GM10248 (cell line): ENCODE measurements around the gene NUDCD3.
A peak's percentile ranks its signal among the peaks of the same experiment; 100 is the strongest.

Source experiments
- CTCF ChIA-PET: fragments of 300-600 bp; sonication (Branson Sonifier 250); formaldehyde crosslinking; extraction: SDS; loops from one replicate; lab custom pipeline; 2021; ENCODE audit warnings: antibody characterized with exemption; lab: Yijun Ruan, JAX
- POLR2A ChIA-PET: fragments of 350-650 bp; sonication (Branson Sonifier 250); formaldehyde crosslinking; extraction: SDS; loops from one replicate; lab custom pipeline; 2020; ENCODE audit warnings: antibody characterized with exemption; lab: Yijun Ruan, JAX
- DNase-seq: peaks from one replicate; pipeline ENCODE4 v3.0.0; 2012; ENCODE audit errors: extremely low spot score
- TF ChIP-seq, protein P1 (sequence below): IDR thresholded peaks from 2 replicates; pipeline ENCODE4 v1.5.1; 2012; ENCODE audit warnings: mild to moderate bottlenecking, low read depth; ENCODE audit errors: extremely low read depth, missing control alignments, control extremely low read depth

NUDCD3 gene

DNA sequence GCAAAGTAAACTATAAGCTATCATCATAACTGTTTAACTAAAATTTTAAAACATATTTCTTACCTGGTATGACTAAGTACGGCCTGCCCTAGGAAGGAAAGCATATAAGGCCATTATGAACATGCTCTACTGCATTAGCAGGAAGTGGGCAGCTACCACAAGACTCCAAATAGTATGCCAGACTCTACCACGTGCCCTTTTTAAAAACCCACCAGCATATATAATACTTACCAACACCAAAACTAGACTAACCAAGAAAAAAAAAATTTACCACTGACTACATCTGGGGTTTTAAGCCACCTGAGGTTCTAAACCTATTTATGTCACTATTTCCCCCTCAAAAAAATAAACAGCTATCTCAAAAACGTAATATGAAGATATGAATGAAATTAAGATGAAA, 30.1 kb downstream of the NUDCD3 start:
- ChIA-PET CTCF (interaction anchor here (1.2 to 1.6 kb wide), 2 partner anchors 17 to 219 kb away, joined by 3 to 5 read pairs; no protein-coding TSS in a partner anchor), POLR2A (no interaction called here)
- TF ChIP-seq, protein P1, sequence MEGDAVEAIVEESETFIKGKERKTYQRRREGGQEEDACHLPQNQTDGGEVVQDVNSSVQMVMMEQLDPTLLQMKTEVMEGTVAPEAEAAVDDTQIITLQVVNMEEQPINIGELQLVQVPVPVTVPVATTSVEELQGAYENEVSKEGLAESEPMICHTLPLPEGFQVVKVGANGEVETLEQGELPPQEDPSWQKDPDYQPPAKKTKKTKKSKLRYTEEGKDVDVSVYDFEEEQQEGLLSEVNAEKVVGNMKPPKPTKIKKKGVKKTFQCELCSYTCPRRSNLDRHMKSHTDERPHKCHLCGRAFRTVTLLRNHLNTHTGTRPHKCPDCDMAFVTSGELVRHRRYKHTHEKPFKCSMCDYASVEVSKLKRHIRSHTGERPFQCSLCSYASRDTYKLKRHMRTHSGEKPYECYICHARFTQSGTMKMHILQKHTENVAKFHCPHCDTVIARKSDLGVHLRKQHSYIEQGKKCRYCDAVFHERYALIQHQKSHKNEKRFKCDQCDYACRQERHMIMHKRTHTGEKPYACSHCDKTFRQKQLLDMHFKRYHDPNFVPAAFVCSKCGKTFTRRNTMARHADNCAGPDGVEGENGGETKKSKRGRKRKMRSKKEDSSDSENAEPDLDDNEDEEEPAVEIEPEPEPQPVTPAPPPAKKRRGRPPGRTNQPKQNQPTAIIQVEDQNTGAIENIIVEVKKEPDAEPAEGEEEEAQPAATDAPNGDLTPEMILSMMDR, result no peak
- DNase-seq, result peak; percentile 56

DNA sequence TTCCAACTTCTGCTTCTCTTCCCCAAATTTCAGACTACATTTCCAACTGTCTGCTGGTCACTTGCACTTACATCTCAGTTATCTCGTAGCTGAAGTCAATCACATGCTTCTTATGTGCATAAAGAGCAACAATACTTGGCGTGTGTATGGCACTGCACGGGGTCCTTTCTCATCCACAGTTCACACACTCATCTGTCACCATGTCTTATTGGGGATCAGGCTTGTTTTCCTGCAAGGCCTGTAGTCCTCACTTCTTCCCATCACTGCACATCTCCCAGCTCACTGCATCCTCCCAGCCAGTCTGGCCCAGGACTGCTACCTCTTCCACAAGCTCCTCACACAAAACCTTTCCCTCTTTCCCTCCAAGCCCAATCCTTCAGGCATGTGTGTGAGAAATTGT, 35.3 kb downstream of the NUDCD3 start:
- POLR2A ChIA-PET, result no interaction called here
- TF ChIP-seq, protein P1, result no peak
- CTCF ChIA-PET, result interaction anchor here (0.9 to 1.7 kb wide), 3 partner anchors 15 to 214 kb away, joined by 3 to 5 read pairs (median 3); no protein-coding TSS in a partner anchor
- no peak for DNase-seq

DNA sequence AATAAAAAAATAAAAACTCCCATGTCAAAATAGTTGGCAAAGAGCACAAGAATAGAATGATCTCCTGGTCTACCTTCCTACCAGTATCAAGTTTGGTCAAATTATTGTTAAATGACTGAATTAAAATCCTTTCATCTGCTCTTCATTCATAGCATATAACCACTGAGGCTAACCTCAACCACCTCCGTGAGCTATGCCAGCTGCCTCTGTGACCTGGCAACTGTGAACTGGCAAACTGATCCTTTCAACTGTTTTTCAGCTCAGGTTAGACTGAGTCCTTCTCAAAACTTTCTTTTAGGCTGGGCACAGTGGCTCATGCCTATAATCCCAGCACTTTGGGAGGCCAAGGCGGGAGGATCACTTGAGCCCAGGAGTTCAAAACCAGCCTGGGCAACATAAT, 36.1 kb downstream of the NUDCD3 start:
- ChIA-PET CTCF (interaction anchor here (0.9 to 1.7 kb wide), 2 partner anchors 16 to 22 kb away, joined by 3 to 5 read pairs; no protein-coding TSS in a partner anchor), POLR2A (no interaction called here)
- TF ChIP-seq, protein P1, result no peak
- no peak for DNase-seq

DNA sequence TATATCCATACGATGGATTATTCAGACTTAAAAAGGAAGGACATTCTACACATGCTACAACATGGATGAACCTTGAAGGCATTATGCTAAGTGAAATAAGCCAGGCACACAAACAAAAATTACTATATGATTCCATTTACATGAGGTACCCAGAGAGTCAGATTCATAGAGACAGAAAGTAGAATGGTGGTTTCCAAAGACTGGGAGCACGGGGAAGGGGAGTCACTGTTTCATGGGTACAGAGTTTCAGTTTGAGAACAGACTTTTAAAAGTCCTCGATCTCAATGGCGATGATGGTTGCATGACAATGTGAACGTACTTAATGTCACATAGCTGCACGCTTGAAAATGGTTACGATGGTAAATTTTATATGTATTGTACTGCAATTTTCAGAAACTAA, 39.3 kb downstream of the NUDCD3 start:
- CTCF ChIA-PET, result interaction anchor here (1.3 to 1.5 kb wide), 2 partner anchors 9 to 11 kb away, joined by 4 to 6 read pairs; no protein-coding TSS in a partner anchor
- DNase-seq, result no peak
- TF ChIP-seq, protein P1, result no peak
- POLR2A ChIA-PET, result no interaction called here

DNA sequence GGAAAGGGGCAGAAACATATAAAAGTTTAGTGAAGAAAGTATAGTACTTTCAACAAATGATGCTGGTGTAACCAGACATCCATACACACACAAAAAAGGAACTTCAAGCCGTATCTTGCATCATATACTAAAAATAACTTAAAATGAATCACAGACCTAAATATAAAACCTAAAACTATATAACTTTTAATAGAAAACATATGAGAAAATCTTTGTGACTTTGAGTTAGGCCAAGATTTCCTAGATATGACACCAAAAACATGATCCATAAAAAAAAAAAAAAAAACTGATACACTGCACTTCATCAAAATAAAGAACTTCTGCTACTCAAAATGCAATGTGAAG, 40.9 kb downstream of the NUDCD3 start:
- TF ChIP-seq, protein P1, result no peak
- CTCF ChIA-PET, result interaction anchor here (0.7 to 1.3 kb wide), 4 partner anchors 9 to 18 kb away, joined by 3 to 4 read pairs (median 3); no protein-coding TSS in a partner anchor

DNA sequence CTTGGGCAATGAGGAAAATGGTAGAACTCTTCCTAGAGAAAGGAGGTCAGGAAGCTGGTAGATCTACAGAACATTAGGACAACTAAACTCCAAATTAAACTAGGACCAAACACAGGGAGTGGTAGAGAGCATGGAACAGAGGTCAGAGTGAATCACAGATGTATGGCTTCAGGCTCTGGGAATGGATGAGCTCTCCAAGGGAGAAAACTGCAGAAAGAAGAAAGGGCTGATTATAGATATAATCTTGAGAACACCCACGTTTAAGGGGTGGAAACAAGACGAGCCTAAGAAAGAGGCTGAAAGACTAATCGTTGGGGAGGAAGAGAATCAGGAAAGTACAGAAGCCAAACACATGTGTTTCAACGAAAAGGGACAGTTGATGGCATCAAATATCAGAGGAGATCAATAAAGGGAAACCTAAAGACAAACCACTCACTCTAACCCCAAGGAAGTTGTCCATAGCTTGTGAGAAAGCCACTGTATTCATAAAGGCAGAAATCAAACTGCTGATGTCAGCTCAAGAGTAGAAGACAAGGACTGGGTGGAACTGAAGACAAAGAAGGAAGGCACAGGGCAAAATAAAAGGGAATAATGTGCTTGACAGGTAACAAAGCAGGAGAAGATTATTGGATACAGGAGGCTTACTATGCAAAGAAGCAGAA, 41.4 kb downstream of the NUDCD3 start:
- POLR2A ChIA-PET, result no interaction called here
- no peak for DNase-seq
- TF ChIP-seq, protein P1, result no peak
- CTCF ChIA-PET, result interaction anchor here (0.7 to 0.9 kb wide), 4 partner anchors 8 to 18 kb away, joined by 3 read pairs; no protein-coding TSS in a partner anchor

More for the DNA sequence above, 40.9 kb downstream of the NUDCD3 start:
- POLR2A ChIA-PET, result no interaction called here
- no peak for DNase-seq
